SW 1271 (cell line): ENCODE measurements around the gene SHQ1.
"Not testable (repeated sequence)": the region's sequence is repeated elsewhere in the genome, so short reads cannot be mapped to it uniquely, and the experiment has no call there.

ENCODE experiments used
- DNase-seq, 2 experiments: peaks; one replicate each; lab custom pipeline; 2025; lab: John Stamatoyannopoulos, UW

Gene SHQ1

DNA sequence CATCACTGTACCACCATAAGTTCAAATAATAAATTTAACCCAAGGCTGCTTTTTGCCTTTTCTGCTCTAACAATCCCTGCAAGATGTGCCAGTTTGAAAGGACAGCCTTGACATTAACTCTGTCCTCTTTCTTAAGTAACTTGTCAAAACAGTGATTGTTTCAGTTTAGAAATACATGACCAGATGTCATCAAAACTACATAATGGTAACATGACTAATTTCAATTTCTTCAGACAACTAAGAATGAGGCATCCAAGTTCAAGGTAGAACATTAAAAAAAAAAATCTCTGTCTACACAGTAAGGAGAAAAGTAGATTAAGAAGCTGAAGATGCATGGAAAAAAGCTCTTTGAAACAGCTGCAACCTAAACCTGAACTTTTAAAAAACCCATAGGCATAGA, 47.4 kb downstream of the SHQ1 start:
- DNase-seq, result no peak

- no peak for DNase-seq
Observed at GRCh38 chr3:72798552-72799195, 49.6 kb downstream of the SHQ1 start.

DNA sequence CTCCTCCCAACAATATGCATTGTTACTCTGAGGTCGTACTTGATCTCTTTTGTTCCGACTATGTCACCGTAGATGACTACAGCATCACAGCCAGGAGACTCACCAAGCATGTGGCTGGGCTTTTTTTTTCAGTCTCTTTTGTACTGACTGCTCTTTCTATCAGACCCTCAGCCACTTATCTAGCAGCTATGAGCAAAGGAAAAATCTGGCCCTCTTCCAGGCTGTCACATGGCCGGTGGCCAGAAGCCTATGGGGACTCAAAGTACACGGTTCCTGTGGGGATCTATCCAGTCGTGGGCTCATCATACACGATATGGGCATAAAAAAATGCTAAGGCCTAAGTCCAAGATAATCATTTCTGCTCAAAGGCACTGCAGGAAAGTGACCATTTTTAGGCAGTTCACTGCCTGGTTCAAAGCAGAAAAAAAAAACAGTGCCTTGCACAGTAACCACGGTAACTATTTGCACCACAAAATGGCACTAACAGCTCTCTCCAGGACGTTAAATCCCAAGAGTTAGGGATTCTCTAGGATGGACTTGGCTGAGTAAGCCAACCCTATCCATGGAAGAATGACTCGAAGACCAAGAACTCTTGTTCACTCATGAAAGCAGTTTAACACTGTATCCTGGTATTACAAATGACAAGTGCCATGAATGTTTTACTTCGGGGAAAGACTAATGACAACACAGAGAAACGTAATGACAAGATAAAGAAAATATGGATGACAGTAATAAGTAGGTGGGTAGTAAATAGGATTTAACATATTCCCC, 50.3 kb downstream of the SHQ1 start:
- no peak for DNase-seq

DNA sequence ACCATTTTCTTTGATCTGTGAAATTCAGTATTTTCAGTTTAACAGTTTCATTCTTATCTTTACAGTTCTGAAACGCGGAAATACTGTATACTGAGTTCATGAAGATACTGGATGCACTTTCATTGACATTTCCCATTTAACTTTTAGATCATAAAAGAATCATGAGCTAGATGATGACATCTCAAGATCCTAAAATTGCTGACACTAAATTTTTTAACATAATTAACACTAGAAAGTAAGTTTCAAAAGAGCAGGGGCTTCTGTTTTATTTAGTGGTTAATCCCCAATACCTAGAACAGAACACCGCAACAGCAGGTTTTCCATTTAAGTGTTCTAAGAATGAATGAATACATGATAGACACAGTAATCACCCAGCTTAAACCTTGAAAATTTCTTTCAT, 54.2 kb downstream of the SHQ1 start:
- DNase-seq, result no peak

- DNase-seq, result no peak
Observed at GRCh38 chr3:72791161-72791560, 57.1 kb downstream of the SHQ1 start.

GRCh38 chr3:72789786-72790185, 58.5 kb downstream of the SHQ1 start:
- DNase-seq, result no peak

- not testable (repeated sequence) for DNase-seq
Observed at GRCh38 chr3:72788232-72788631, 60.0 kb downstream of the SHQ1 start.

- DNase-seq, result no peak
Observed at GRCh38 chr3:72786668-72787067, 61.6 kb downstream of the SHQ1 start.

- no peak for DNase-seq
Observed at GRCh38 chr3:72784226-72784625, 64.0 kb downstream of the SHQ1 start.

DNA sequence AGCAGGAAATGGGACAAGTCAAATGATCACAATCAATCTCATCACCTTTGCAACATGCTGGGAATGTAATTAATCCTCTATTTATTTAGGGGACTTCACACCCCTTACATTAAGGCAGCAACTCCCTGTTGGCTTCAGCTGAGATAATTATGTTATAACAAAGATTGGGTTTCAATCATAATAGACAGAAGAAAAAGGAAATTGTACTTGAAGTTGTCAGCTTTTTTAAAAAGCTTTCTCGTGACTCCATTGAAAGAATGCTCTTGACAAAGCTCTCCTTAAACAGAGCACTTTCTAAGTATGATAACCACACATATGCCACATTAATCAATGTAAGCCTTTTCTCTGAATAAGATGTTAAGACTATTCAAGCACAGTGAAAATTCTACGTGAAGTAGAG, 65.7 kb downstream of the SHQ1 start:
- DNase-seq, result no peak

DNA sequence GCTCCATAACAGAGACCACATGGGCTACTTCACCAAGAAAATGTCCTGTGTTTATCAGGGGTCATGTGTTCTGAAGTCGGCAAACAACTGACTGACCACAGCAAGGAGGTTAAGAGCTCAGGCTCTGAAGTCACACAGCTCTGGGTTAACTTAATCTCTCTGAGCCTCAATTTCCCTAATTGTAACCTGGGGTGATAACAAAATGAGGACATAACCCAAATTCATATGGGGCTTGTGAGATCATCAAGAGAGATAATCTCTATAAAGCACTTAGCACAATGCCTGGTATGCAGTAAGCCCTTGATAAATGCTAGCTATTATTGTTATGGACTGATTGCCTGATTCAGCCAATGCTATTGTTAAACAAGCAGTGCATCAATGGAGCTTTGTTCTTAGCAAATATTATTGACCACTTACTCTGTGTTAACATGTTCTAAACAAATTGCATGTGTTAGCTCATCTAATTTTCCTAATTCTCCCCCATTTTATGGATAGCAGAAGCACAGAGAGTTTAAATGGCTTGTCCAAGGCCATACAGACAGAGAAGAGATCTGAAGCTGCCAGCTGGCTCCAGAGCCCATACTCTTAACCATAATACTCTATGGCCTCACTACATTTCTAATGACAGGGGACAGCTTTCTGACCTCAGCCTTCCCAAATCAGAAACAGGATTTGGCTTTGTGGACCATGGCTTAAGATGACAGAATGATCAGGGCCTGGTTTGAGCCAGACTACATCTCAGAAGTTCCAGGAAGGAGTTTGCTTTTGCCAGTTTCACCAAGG, 78.3 kb downstream of the SHQ1 start:
- DNase-seq, result no peak

GRCh38 chr3:72768936-72769335, 79.3 kb downstream of the SHQ1 start:
- DNase-seq, result no peak

GRCh38 chr3:72768481-72768880, 79.8 kb downstream of the SHQ1 start:
- no peak for DNase-seq

- DNase-seq, result no peak
Observed at GRCh38 chr3:72768006-72768441, 80.2 kb downstream of the SHQ1 start.

DNA sequence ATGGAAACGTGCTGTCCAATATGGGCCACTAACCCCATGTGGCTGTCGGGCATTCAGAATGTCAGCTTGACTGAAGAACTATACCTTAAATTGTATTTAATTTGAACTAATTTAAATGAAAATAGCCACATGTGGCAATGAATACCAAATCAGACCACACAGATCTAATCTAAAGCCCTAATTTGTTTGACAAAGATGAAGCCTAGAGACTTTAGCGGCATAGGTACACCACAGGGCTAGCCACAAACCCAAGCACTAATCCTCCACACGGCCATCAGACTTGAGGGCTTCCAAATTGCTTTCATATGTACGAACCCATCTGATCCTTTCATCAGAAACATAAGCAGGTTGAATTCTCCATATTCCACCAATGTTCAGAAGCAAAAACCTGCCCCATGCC, 81.4 kb downstream of the SHQ1 start:
- DNase-seq, result no peak

GRCh38 chr3:72763751-72764440, 84.3 kb downstream of the SHQ1 start:
- DNase-seq, result no peak

DNA sequence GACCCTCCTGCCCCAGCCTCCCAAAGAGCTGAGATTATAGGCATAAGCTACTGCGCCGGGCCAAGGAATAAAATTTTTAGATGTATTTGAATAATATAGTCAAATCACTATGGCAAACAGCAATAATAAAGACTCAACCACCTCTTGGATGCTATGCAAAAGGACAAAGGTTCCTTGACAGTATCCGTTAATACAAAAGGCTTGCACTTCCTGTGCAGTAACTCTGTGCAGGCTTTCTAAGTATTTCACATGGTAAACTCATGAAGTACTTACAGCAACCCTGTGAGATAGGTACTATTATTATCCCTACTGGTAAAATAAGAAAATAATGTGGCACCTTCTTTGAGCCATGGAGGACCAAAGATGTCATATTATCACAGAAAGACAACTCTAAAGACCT, 86.8 kb downstream of the SHQ1 start:
- no peak for DNase-seq

DNA sequence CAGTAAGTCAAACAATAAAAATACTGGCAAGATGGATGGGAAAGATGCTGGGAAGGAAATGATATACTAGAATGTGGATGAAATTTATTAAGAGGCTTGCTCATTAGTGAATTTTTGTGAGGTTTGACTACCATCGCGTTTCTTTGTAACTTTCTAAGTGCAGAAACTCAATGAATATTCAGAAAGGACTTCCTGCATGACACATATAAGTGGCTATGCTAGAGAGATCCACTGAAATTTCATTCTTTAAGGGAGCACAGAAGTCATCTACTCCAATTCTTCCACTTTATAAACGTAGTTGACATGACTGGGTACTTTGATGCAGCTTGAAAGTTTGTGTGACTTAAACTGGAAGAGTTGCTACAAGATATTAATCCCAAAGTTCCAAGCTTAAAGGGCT, 88.0 kb downstream of the SHQ1 start:
- no peak for DNase-seq

DNA sequence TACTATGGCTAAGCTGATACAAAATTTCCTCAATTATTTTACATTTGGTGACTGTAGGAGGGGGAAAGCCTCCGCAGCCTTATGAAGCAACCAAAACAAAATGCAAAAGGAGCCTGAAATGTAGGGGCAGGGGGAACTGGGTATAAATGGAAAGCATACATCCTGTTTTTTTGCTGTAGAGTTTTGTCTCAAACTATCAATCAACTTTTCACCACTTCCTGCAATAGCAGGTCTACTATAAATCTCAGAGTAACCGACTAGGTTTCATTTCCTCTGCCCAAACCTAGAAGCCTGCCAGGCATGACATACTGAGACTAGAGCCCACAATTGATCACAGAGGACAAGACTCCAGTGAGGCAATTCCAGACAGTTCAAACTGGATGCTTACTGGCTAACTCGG, 91.3 kb downstream of the SHQ1 start:
- DNase-seq, result no peak

DNA sequence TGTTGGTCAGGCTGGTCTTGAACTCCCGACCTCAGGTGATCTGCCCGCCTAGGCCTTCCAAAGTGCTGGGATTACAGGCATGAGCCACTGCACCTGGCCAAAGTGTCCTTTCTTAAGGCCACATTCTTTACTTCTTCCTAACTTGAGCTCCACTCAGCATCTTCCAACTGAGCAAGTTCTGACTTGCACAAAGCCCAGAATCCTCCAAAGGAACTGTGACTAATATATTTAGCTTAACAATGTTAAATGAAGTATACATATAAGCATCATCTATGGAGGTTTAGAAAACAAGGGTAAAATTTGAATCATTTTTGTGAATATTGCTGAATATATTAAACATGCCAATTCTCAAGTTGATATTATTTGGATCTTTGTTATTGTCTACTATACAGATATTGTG, 93.7 kb downstream of the SHQ1 start:
- no peak for DNase-seq

- DNase-seq, result no peak
Observed at GRCh38 chr3:72753495-72753894, 94.8 kb downstream of the SHQ1 start.

DNA sequence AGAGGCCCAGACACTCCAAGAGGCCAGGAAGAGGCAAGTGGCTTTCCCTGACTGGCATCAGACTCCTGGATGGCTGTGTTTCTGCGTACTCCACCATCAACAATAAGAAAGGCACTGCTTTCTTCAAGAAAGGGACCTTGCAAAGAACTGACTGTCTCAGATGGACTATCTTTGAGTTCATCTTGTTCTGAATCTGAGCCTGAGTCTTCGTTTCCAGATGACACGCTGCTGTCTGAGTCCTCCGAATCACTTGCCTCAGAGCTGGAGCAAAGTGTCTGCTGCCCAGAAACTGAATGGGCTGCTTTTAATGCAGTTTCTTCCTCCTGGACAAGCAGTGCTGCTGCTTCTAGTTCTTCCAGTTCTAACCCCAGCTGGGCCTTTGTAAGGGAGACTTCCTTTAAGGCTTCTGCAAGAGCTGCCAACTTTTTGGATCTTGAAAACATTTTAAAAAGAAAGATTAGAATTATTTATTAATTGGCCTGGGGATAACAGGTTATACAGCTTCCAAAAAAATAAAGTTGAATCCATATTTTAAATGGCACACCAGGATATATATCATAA, 97.8 kb downstream of the SHQ1 start:
- no peak for DNase-seq
